Activated T-cell treated with anti-CD3 and anti-CD28 coated beads, Interleukin-2, amount 50 U/mL, for 4 hours (primary cell): Measurements from ENCODE around the gene ABCC1. TPM values are rescaled to one million over a fixed set of nuclear protein-coding genes. Genes with fewer than 3 reads are reported as not detected.

Source experiments
- ATAC-seq, 2 donors: fragments of 200-7000 bp; cut with Tn5 transposase; one replicate each; pipeline ENCODE4 v1.10.0; 2021
- DNase-seq: peaks from one replicate; pipeline ENCODE4 v3.0.0-alpha.2; 2020
- H3K27me3 Mint-ChIP-seq: one replicate; pipeline ENCODE4 v1.8.0; 2021; ENCODE audit warnings: low read depth, mixed read lengths
- H3K36me3 Mint-ChIP-seq: one replicate; pipeline ENCODE4 v1.8.0; 2022; ENCODE audit warnings: mixed read lengths; ENCODE audit not compliant: insufficient read depth
- H3K4me1 Mint-ChIP-seq: one replicate; pipeline ENCODE4 v1.8.0; 2021; ENCODE audit warnings: low read depth, mixed read lengths
- H3K4me3 Mint-ChIP-seq: one replicate; pipeline ENCODE4 v1.8.0; 2021; ENCODE audit warnings: mild to moderate bottlenecking, moderate library complexity, mixed read lengths
- H3K9me3 Mint-ChIP-seq: one replicate; pipeline ENCODE4 v1.8.0; 2021; ENCODE audit warnings: mixed read lengths
- total RNA-seq, 3 donors: library from RNA; stranded (reverse); gene quantifications; one replicate each; pipeline ENCODE4 v1.2.1, GENCODE V29; 2021

The ABCC1 gene
- total RNA-seq, 3 donors from 2014 or later, result 53.3 to 59.5 (median 54.3) TPM

- no peaks in the 10 kb centered on the region for H3K9me3 Mint-ChIP-seq
- no peak overlapping the region for H3K4me3 Mint-ChIP-seq
- H3K36me3 Mint-ChIP-seq, result peaks cover 33% of the 10 kb centered on the region
- no peaks in the 10 kb centered on the region for H3K27me3 Mint-ChIP-seq
- DNase-seq, result no peak
- no peak for ATAC-seq
- H3K4me1 Mint-ChIP-seq, result peaks cover 38% of the 10 kb centered on the region
These were observed 72.7 kb downstream of the ABCC1 start for GRCh38 chr16:16021988-16022682.

GRCh38 chr16:16022683-16023064, 73.3 kb downstream of the ABCC1 start:
- Mint-ChIP-seq H3K36me3 (peaks cover 30% of the 10 kb centered on the region), H3K27me3 (no peaks in the 10 kb centered on the region), H3K4me1 (peaks cover 38% of the 10 kb centered on the region), H3K4me3 (no peak overlapping the region), H3K9me3 (no peaks in the 10 kb centered on the region)
- ATAC-seq (no peak), DNase-seq (no peak)

- no peaks in the 10 kb centered on the region for H3K27me3 Mint-ChIP-seq
- ATAC-seq, result peak; percentile 78 to 84
- H3K4me3 Mint-ChIP-seq, result peak overlapping the region; percentile 30
- peaks cover 43% of the 10 kb centered on the region for H3K4me1 Mint-ChIP-seq
- DNase-seq, result peak; percentile 43
- no peaks in the 10 kb centered on the region for H3K9me3 Mint-ChIP-seq
- peaks cover 15% of the 10 kb centered on the region for H3K36me3 Mint-ChIP-seq
These were observed 76.0 kb downstream of the ABCC1 start for GRCh38 chr16:16025214-16025968.

GRCh38 chr16:16027728-16028310, 78.4 kb downstream of the ABCC1 start:
- no peak for DNase-seq
- Mint-ChIP-seq H3K4me3 (no peak overlapping the region), H3K4me1 (peaks cover 46% of the 10 kb centered on the region), H3K27me3 (no peaks in the 10 kb centered on the region), H3K9me3 (no peaks in the 10 kb centered on the region), H3K36me3 (peaks cover 13% of the 10 kb centered on the region)
- ATAC-seq, result no peak

GRCh38 chr16:16028311-16028999, 79.0 kb downstream of the ABCC1 start:
- no peak overlapping the region for H3K4me3 Mint-ChIP-seq
- no peaks in the 10 kb centered on the region for H3K9me3 Mint-ChIP-seq
- H3K27me3 Mint-ChIP-seq, result no peaks in the 10 kb centered on the region
- ATAC-seq (no peak), DNase-seq (no peak)
- peaks cover 48% of the 10 kb centered on the region for H3K4me1 Mint-ChIP-seq
- peaks cover 13% of the 10 kb centered on the region for H3K36me3 Mint-ChIP-seq

- peaks cover 10% of the 10 kb centered on the region for H3K36me3 Mint-ChIP-seq
- no peak for ATAC-seq
- H3K27me3 Mint-ChIP-seq, result no peaks in the 10 kb centered on the region
These were observed 80.1 kb downstream of the ABCC1 start for GRCh38 chr16:16029431-16030011.

GRCh38 chr16:16030449-16030848, 81.0 kb downstream of the ABCC1 start:
- ATAC-seq (no peak), DNase-seq (no peak)
- Mint-ChIP-seq H3K9me3 (no peaks in the 10 kb centered on the region), H3K27me3 (no peaks in the 10 kb centered on the region), H3K4me1 (peaks cover 34% of the 10 kb centered on the region), H3K36me3 (peaks cover 11% of the 10 kb centered on the region), H3K4me3 (no peak overlapping the region)

More at GRCh38 chr16:16029431-16030011, 80.1 kb downstream of the ABCC1 start:
- H3K9me3 Mint-ChIP-seq, result no peaks in the 10 kb centered on the region
- H3K4me1 Mint-ChIP-seq, result peaks cover 44% of the 10 kb centered on the region
- no peak overlapping the region for H3K4me3 Mint-ChIP-seq
- no peak for DNase-seq

- Mint-ChIP-seq H3K4me1 (peaks cover 27% of the 10 kb centered on the region), H3K27me3 (no peaks in the 10 kb centered on the region), H3K36me3 (peaks cover 14% of the 10 kb centered on the region), H3K9me3 (no peaks in the 10 kb centered on the region), H3K4me3 (no peak overlapping the region)
- DNase-seq (no peak), ATAC-seq (no peak)
These were observed 82.0 kb downstream of the ABCC1 start for GRCh38 chr16:16031401-16031800.

GRCh38 chr16:16032271-16032979, 83.0 kb downstream of the ABCC1 start:
- DNase-seq (no peak), ATAC-seq (no peak)
- Mint-ChIP-seq H3K36me3 (peaks cover 22% of the 10 kb centered on the region), H3K4me1 (peaks cover 24% of the 10 kb centered on the region), H3K27me3 (no peaks in the 10 kb centered on the region), H3K9me3 (no peaks in the 10 kb centered on the region), H3K4me3 (no peak overlapping the region)

- DNase-seq, result no peak
- Mint-ChIP-seq H3K36me3 (peaks cover 29% of the 10 kb centered on the region), H3K27me3 (no peaks in the 10 kb centered on the region), H3K9me3 (no peaks in the 10 kb centered on the region), H3K4me1 (peaks cover 20% of the 10 kb centered on the region), H3K4me3 (no peak overlapping the region)
- ATAC-seq, result peak; percentile 46 to 66
These were observed 83.8 kb downstream of the ABCC1 start for GRCh38 chr16:16033208-16033717.

GRCh38 chr16:16036359-16036792, 87.0 kb downstream of the ABCC1 start:
- no peaks in the 10 kb centered on the region for H3K9me3 Mint-ChIP-seq
- peaks cover 36% of the 10 kb centered on the region for H3K4me1 Mint-ChIP-seq
- no peak for DNase-seq
- no peaks in the 10 kb centered on the region for H3K27me3 Mint-ChIP-seq
- peaks cover 39% of the 10 kb centered on the region for H3K36me3 Mint-ChIP-seq
- no peak for ATAC-seq
- no peak overlapping the region for H3K4me3 Mint-ChIP-seq

GRCh38 chr16:16037521-16037920, 88.1 kb downstream of the ABCC1 start:
- no peak for DNase-seq
- ATAC-seq, result no peak
- Mint-ChIP-seq H3K4me1 (peaks cover 38% of the 10 kb centered on the region), H3K4me3 (no peak overlapping the region), H3K36me3 (peaks cover 36% of the 10 kb centered on the region), H3K9me3 (no peaks in the 10 kb centered on the region), H3K27me3 (no peaks in the 10 kb centered on the region)

GRCh38 chr16:16037970-16038369, 88.6 kb downstream of the ABCC1 start:
- no peak overlapping the region for H3K4me3 Mint-ChIP-seq
- H3K4me1 Mint-ChIP-seq, result peaks cover 33% of the 10 kb centered on the region
- H3K9me3 Mint-ChIP-seq, result no peaks in the 10 kb centered on the region
- H3K27me3 Mint-ChIP-seq, result no peaks in the 10 kb centered on the region
- ATAC-seq (no peak), DNase-seq (no peak)
- peaks cover 36% of the 10 kb centered on the region for H3K36me3 Mint-ChIP-seq
